Measurements from ENCODE around the gene LMX1B.

The LMX1B gene

DNA sequence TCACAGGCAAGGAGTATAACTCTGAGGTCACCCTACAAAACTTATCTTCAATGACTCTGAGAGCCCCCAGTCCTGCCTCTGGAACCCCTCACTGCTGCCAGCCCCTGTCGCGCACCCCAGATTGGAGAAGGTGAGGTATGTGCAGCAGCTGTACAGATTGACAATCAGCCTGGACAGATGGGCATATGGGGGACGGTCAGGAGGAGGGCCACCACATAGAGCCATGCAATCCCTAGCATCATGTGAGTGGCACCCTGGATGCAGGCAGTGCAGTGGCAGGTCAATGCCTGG lies 90.1 kb downstream of the LMX1B start (continued):
- TF ChIP-seq, protein P1, sequence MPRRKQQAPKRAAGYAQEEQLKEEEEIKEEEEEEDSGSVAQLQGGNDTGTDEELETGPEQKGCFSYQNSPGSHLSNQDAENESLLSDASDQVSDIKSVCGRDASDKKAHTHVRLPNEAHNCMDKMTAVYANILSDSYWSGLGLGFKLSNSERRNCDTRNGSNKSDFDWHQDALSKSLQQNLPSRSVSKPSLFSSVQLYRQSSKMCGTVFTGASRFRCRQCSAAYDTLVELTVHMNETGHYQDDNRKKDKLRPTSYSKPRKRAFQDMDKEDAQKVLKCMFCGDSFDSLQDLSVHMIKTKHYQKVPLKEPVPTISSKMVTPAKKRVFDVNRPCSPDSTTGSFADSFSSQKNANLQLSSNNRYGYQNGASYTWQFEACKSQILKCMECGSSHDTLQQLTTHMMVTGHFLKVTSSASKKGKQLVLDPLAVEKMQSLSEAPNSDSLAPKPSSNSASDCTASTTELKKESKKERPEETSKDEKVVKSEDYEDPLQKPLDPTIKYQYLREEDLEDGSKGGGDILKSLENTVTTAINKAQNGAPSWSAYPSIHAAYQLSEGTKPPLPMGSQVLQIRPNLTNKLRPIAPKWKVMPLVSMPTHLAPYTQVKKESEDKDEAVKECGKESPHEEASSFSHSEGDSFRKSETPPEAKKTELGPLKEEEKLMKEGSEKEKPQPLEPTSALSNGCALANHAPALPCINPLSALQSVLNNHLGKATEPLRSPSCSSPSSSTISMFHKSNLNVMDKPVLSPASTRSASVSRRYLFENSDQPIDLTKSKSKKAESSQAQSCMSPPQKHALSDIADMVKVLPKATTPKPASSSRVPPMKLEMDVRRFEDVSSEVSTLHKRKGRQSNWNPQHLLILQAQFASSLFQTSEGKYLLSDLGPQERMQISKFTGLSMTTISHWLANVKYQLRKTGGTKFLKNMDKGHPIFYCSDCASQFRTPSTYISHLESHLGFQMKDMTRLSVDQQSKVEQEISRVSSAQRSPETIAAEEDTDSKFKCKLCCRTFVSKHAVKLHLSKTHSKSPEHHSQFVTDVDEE (CRISPR knock-in tag; IDR thresholded peaks at IDR 0.05): no peak
- TF ChIP-seq ZFP30 (CRISPR knock-in tag; IDR thresholded peaks at IDR 0.05): no peak

DNA sequence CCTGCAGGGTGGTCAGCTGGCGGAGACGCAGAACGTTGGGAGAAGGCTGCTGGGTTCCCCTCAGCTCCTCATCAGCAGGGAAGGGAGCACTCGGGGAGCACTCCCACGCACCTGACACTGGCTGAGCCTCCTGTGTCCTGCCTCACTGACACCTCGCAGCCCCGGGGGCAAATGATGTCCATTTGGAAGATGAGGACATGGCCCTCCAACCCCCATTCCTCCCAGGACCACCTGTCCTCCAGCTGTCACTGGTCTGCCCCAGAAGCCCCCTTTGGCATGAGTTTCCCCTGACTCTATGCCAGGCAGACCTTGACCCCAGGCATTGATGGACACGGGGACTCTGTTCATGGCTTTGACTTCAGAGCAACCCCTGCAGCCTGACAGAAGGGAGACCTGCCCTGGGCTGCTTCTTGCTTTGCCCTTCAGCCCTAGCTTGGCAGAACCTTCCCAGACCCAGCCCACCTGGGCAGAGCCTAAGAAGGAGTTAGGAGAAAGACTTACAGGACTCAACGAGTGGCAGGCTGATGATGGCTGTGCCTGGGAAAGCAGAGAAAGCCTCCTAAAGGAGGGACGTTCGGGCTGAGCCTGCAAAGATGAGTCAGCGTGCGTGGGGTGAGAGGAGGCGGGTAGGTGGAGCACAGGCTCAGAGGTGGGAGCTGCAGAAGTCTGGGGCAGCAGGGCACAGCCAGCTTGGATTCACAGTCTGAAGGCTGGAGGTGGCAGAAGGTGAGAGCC lies 90.6 kb downstream of the LMX1B start:
- TF ChIP-seq ISL1 (CRISPR knock-in tag; IDR thresholded peaks at IDR 0.05): no peak
- TF ChIP-seq ZC3H10 (CRISPR knock-in tag; IDR thresholded peaks at IDR 0.05): no peak
- TF ChIP-seq ZNF565 (CRISPR knock-in tag; conservative IDR thresholded peaks at IDR 0.05; ENCODE audit: low read depth): no peak
- TF ChIP-seq RARB (CRISPR knock-in tag; IDR thresholded peaks at IDR 0.05): no peak

GRCh38 chr9:126704892-126705766 lies 91.4 kb downstream of the LMX1B start:
- ATAC-seq: peak; percentile 87
- TF ChIP-seq TOX (CRISPR knock-in tag; IDR thresholded peaks at IDR 0.05; ENCODE audit: borderline replicate concordance): no peak
- no peak for TF ChIP-seq ZNF565 (CRISPR knock-in tag; conservative IDR thresholded peaks at IDR 0.05; ENCODE audit: low read depth)
- no peak for TF ChIP-seq SNAI2 (CRISPR knock-in tag; IDR thresholded peaks at IDR 0.05)
- TF ChIP-seq ARNTL (CRISPR knock-in tag; IDR thresholded peaks at IDR 0.05; ENCODE audit: borderline replicate concordance, low read depth): peak; percentile 41; the same call in 1 of the 2 replicates
- no peak for TF ChIP-seq ZFP30 (CRISPR knock-in tag; IDR thresholded peaks at IDR 0.05)
- no peak for TF ChIP-seq CREB5 (CRISPR knock-in tag; IDR thresholded peaks at IDR 0.05; ENCODE audit: low read depth)
- TF ChIP-seq CSDC2 (CRISPR knock-in tag; IDR thresholded peaks at IDR 0.05): no peak
- TF ChIP-seq ZNF70 (CRISPR knock-in tag; IDR thresholded peaks at IDR 0.05): no peak
- TF ChIP-seq GLIS3 (CRISPR knock-in tag; IDR thresholded peaks at IDR 0.05): peak; percentile 51; the same call in 1 of the 2 replicates
- TF ChIP-seq OSR1 (CRISPR knock-in tag; IDR thresholded peaks at IDR 0.05): no peak
- TF ChIP-seq ZC3H10 (CRISPR knock-in tag; IDR thresholded peaks at IDR 0.05): no peak
- no peak for TF ChIP-seq TCF4 (CRISPR knock-in tag; IDR thresholded peaks at IDR 0.05; ENCODE audit: borderline replicate concordance)
- no peak for TF ChIP-seq ISL1 (CRISPR knock-in tag; IDR thresholded peaks at IDR 0.05)

More for the DNA sequence above, 90.6 kb downstream of the LMX1B start:
- ATAC-seq: peak; percentile 79

DNA sequence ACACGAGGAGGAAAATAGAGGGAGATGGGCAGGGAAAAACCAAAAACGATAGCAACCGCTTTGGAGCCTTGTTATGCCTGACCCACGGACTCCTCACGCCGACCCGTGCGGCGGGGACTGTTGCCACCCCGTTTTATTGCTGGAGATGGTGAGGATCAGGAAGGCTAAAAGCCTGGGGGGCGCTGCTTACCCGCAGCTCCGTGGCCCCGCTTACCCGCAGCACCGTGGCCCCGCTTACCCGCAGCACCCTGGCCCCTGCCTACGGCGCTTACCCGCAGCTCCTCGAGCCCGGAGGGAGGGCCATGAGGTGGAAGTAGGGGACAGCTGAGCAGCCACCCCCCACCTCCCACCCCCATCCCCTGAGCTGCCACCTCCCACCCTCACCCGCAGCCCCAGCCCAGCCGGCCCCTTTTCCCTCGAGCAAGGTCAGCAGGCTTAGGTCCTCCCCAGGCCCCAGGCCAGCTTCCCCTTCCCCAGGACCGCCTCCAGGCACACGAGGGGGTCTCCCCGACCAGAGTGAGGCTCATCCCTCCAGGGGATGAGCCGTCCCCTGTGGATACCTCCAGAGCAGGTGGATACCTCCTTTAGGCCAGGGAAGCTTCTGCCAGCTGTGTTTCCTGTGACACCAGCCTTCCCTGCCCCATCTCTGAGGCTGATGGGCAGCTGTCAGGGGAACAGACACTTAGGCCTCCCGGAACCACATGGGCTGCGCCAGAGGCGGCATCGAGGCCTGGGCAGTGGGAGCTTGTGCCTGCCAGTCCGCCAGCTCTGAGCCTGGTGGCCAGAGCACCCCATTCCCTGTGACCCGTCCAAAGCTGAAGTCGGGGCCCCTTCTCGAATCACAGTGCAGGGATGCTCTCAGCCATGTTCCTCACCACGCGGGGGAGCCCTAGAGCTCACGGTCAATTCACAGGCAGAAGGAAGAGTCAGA lies 92.3 kb downstream of the LMX1B start:
- ATAC-seq: peak; percentile 15; the same call in 1 of the 3 replicates
- TF ChIP-seq SNAI2 (CRISPR knock-in tag; IDR thresholded peaks at IDR 0.05) (no peak), BACH2 (CRISPR knock-in tag; IDR thresholded peaks at IDR 0.05; ENCODE audit: borderline replicate concordance) (no peak), ESRRG (CRISPR knock-in tag; IDR thresholded peaks at IDR 0.05) (no peak), CSRNP3 (CRISPR knock-in tag; IDR thresholded peaks at IDR 0.05) (no peak), CSDC2 (CRISPR knock-in tag; IDR thresholded peaks at IDR 0.05) (no peak), OSR1 (CRISPR knock-in tag; IDR thresholded peaks at IDR 0.05) (no peak), CREB5 (CRISPR knock-in tag; IDR thresholded peaks at IDR 0.05; ENCODE audit: low read depth) (no peak), ARNTL (CRISPR knock-in tag; IDR thresholded peaks at IDR 0.05; ENCODE audit: borderline replicate concordance, low read depth) (no peak), ZNF565 (CRISPR knock-in tag; conservative IDR thresholded peaks at IDR 0.05; ENCODE audit: low read depth) (no peak), TCF4 (CRISPR knock-in tag; IDR thresholded peaks at IDR 0.05; ENCODE audit: borderline replicate concordance) (no peak), ZFP30 (CRISPR knock-in tag; IDR thresholded peaks at IDR 0.05) (no peak), TOX (CRISPR knock-in tag; IDR thresholded peaks at IDR 0.05; ENCODE audit: borderline replicate concordance) (no peak)
- TF ChIP-seq, protein P2, sequence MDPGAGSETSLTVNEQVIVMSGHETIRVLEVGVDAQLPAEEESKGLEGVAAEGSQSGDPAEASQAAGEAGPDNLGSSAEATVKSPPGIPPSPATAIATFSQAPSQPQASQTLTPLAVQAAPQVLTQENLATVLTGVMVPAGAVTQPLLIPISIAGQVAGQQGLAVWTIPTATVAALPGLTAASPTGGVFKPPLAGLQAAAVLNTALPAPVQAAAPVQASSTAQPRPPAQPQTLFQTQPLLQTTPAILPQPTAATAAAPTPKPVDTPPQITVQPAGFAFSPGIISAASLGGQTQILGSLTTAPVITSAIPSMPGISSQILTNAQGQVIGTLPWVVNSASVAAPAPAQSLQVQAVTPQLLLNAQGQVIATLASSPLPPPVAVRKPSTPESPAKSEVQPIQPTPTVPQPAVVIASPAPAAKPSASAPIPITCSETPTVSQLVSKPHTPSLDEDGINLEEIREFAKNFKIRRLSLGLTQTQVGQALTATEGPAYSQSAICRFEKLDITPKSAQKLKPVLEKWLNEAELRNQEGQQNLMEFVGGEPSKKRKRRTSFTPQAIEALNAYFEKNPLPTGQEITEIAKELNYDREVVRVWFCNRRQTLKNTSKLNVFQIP (CRISPR knock-in tag; IDR thresholded peaks at IDR 0.05; ENCODE audit: borderline replicate concordance, low read depth): no peak

All from SK-N-SH treated with all-trans-retinoic acid at 6 μM for 48 hours (cell line).